ENCODE data around the gene ECM2.

The ECM2 gene

DNA sequence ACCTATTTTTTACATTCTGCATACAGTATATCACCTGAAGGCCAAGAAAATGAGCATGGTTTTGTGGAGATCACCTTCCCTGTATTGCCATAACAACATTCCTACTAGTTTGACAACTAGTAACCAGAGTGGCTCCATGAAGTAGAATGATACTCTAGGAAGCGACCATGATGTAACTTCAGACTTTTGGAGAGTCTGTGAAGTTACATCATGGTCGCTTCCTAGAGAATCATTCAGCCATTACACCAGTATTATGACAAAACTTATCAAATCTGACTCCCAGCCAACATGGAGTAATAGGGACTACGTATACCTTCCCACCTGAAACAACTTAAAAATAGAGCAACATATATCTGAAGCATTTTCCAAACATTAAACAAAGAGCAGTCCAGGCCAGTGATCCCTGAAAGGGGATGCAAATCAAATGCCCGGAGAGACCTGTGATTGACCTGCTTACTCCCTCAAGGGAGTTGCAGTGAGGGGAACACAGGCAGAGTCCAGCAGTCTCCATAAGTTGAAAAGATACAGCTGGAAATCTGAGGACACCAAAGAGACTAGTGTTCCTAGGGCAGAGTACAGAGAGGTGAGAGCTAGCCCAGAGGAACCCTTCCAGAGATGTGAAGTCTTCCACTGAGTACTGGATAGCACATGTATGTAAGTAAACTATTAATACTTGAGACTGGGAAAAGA lies 7.8 kb downstream of the ECM2 start:
- Histone ChIP-seq H3K14ac (ENCODE audit: low read length) (no peak overlapping the region), H2BK12ac (ENCODE audit: low read length) (no peak overlapping the region), H2BK15ac (ENCODE audit: low read length) (no peak overlapping the region), H4K8ac (ENCODE audit: low read depth, low read length) (no peak overlapping the region), H3K4me1 (ENCODE audit: control insufficient read depth in 2 of 2, insufficient read depth in 1 of 2, low read depth in 1 of 2, low read length in 2 of 2) (no peaks in the 10 kb centered on the region), H2BK120ac (ENCODE audit: low read depth, low read length) (no peak overlapping the region), H3K9ac (ENCODE audit: low read depth, low read length, poor library complexity) (no peak overlapping the region), H3K23ac (ENCODE audit: low read depth, low read length, poor library complexity) (no peak overlapping the region), H3K27me3 (ENCODE audit: control insufficient read depth in 3 of 3, insufficient read depth in 3 of 3, low read depth in 1 of 3, low read length in 3 of 3) (no peaks in the 10 kb centered on the region), H3K4me2 (ENCODE audit: insufficient read depth, low read length, poor library complexity, severe bottlenecking) (no peak overlapping the region), H3K36me3 (replicated peaks in 1 of 2; ENCODE audit: control insufficient read depth in 2 of 2, insufficient read depth in 2 of 2, low read length in 2 of 2) (no peaks in the 10 kb centered on the region), H3K79me1 (ENCODE audit: low read depth, low read length) (no peaks in the 10 kb centered on the region), H3K4me3 (ENCODE audit: low read length in 2 of 2) (no peak overlapping the region), H2AK5ac (ENCODE audit: low read depth, low read length) (no peak overlapping the region), H2BK5ac (ENCODE audit: low read length) (no peak overlapping the region), H3K9me3 (replicated peaks in 1 of 2; ENCODE audit: control insufficient read depth in 2 of 2, insufficient read depth in 1 of 2, low read depth in 1 of 2, low read length in 2 of 2) (no peaks in the 10 kb centered on the region), H3K27ac (replicated peaks; ENCODE audit: low read length) (no peak overlapping the region), H4K91ac (ENCODE audit: low read depth, low read length, poor library complexity) (no peak overlapping the region), H3K18ac (ENCODE audit: low read length) (no peak overlapping the region), H3K4ac (ENCODE audit: low read length) (no peak overlapping the region), H2AFZ (ENCODE audit: low read length) (no peak overlapping the region)
- no CpG with 5 or more reads among the region's 4 CpGs for WGBS, 2 donors (ENCODE audit: extremely low coverage in 2 of 2, insufficient read length in 2 of 2, insufficient replicate concordance in 1 of 2)
- DNase-seq (ENCODE audit: low spot score): no peak

DNA sequence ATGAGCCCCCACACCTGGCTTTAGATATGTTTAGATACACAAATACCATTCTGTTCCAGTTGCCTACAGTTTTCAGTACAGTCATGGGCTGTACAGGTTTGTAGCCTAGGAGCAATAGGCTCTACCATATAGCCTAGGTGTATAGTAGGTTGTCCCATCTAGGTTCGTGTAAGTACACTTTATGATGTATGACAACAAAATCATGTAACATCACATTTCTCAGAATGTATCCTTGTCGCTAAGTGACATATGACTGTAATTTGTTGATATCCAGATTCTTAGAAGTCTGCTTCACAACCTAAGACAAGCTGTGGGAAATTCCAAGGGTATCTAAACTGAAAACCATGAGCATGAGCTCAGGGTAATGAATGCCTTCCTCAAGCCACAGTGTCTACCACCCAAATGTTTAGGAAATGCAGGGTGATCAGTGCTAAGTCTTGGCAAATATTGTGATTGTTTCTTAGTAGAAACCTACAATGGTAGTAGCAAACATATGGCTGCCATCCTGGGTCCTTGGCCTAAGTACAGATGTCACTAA lies 8.4 kb downstream of the ECM2 start:
- Histone ChIP-seq H3K79me1 (ENCODE audit: low read depth, low read length) (no peaks in the 10 kb centered on the region), H3K27ac (replicated peaks; ENCODE audit: low read length) (no peak overlapping the region), H2BK15ac (ENCODE audit: low read length) (no peak overlapping the region), H2BK120ac (ENCODE audit: low read depth, low read length) (no peak overlapping the region), H4K91ac (ENCODE audit: low read depth, low read length, poor library complexity) (no peak overlapping the region), H3K27me3 (ENCODE audit: control insufficient read depth in 3 of 3, insufficient read depth in 3 of 3, low read depth in 1 of 3, low read length in 3 of 3) (no peaks in the 10 kb centered on the region), H3K9me3 (replicated peaks in 1 of 2; ENCODE audit: control insufficient read depth in 2 of 2, insufficient read depth in 1 of 2, low read depth in 1 of 2, low read length in 2 of 2) (no peaks in the 10 kb centered on the region), H3K23ac (ENCODE audit: low read depth, low read length, poor library complexity) (no peak overlapping the region), H3K4me2 (ENCODE audit: insufficient read depth, low read length, poor library complexity, severe bottlenecking) (no peak overlapping the region), H2AFZ (ENCODE audit: low read length) (no peak overlapping the region), H3K36me3 (replicated peaks in 1 of 2; ENCODE audit: control insufficient read depth in 2 of 2, insufficient read depth in 2 of 2, low read length in 2 of 2) (no peaks in the 10 kb centered on the region), H3K4ac (ENCODE audit: low read length) (no peak overlapping the region), H4K8ac (ENCODE audit: low read depth, low read length) (no peak overlapping the region), H2BK5ac (ENCODE audit: low read length) (no peak overlapping the region), H3K14ac (ENCODE audit: low read length) (no peak overlapping the region), H3K9ac (ENCODE audit: low read depth, low read length, poor library complexity) (no peak overlapping the region), H2AK5ac (ENCODE audit: low read depth, low read length) (no peak overlapping the region), H3K4me1 (ENCODE audit: control insufficient read depth in 2 of 2, insufficient read depth in 1 of 2, low read depth in 1 of 2, low read length in 2 of 2) (no peaks in the 10 kb centered on the region), H2BK12ac (ENCODE audit: low read length) (no peak overlapping the region), H3K18ac (ENCODE audit: low read length) (no peak overlapping the region), H3K4me3 (ENCODE audit: low read length in 2 of 2) (no peak overlapping the region)
- WGBS, 2 donors (ENCODE audit: extremely low coverage in 2 of 2, insufficient read length in 2 of 2, insufficient replicate concordance in 1 of 2): no CpG with 5 or more reads among the region's 2 CpGs
- DNase-seq (ENCODE audit: low spot score): no peak

DNA sequence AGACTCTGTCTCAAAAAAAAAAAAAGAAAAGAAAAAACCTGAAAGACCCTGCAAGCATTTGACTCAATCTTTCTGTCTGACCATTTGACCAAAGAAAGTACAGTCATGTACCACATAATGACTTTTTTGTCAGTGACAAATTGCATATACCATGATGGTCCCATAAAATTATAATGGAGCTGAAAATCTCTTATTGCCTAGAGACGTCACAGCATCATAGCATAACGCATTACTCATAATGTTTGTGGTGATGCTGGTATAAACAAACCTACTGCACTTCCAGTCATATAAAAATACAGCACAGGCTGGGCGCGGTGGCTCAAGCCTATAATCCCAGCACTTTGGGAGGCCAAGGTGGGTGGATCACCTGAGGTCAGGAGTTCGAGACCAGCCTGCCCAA lies 10.5 kb downstream of the ECM2 start:
- H3K9ac ChIP-seq (ENCODE audit: low read depth, low read length, poor library complexity): no peak overlapping the region
- H3K79me1 ChIP-seq (ENCODE audit: low read depth, low read length): no peaks in the 10 kb centered on the region
- no peaks in the 10 kb centered on the region for H3K9me3 ChIP-seq (replicated peaks in 1 of 2; ENCODE audit: control insufficient read depth in 2 of 2, insufficient read depth in 1 of 2, low read depth in 1 of 2, low read length in 2 of 2)
- no peak overlapping the region for H3K23ac ChIP-seq (ENCODE audit: low read depth, low read length, poor library complexity)
- no peak overlapping the region for H2AFZ ChIP-seq (ENCODE audit: low read length)
- H3K36me3 ChIP-seq (replicated peaks in 1 of 2; ENCODE audit: control insufficient read depth in 2 of 2, insufficient read depth in 2 of 2, low read length in 2 of 2): no peaks in the 10 kb centered on the region
- no peak overlapping the region for H3K14ac ChIP-seq (ENCODE audit: low read length)
- no peak overlapping the region for H2BK5ac ChIP-seq (ENCODE audit: low read length)
- H2BK12ac ChIP-seq (ENCODE audit: low read length): no peak overlapping the region
- H2BK15ac ChIP-seq (ENCODE audit: low read length): no peak overlapping the region
- WGBS, 2 donors (ENCODE audit: extremely low coverage in 2 of 2, insufficient read length in 2 of 2, insufficient replicate concordance in 1 of 2): no CpG with 5 or more reads among the region's 5 CpGs
- H4K91ac ChIP-seq (ENCODE audit: low read depth, low read length, poor library complexity): no peak overlapping the region
- no peak for DNase-seq (ENCODE audit: low spot score)
- no peaks in the 10 kb centered on the region for H3K27me3 ChIP-seq (ENCODE audit: control insufficient read depth in 3 of 3, insufficient read depth in 3 of 3, low read depth in 1 of 3, low read length in 3 of 3)
- no peak overlapping the region for H3K4ac ChIP-seq (ENCODE audit: low read length)
- H3K18ac ChIP-seq (ENCODE audit: low read length): no peak overlapping the region
- H3K27ac ChIP-seq (replicated peaks; ENCODE audit: low read length): no peak overlapping the region
- no peak overlapping the region for H3K4me3 ChIP-seq (ENCODE audit: low read length in 2 of 2)
- no peak overlapping the region for H3K4me2 ChIP-seq (ENCODE audit: insufficient read depth, low read length, poor library complexity, severe bottlenecking)
- no peaks in the 10 kb centered on the region for H3K4me1 ChIP-seq (ENCODE audit: control insufficient read depth in 2 of 2, insufficient read depth in 1 of 2, low read depth in 1 of 2, low read length in 2 of 2)
- no peak overlapping the region for H2BK120ac ChIP-seq (ENCODE audit: low read depth, low read length)
- no peak overlapping the region for H2AK5ac ChIP-seq (ENCODE audit: low read depth, low read length)
- no peak overlapping the region for H4K8ac ChIP-seq (ENCODE audit: low read depth, low read length)

DNA sequence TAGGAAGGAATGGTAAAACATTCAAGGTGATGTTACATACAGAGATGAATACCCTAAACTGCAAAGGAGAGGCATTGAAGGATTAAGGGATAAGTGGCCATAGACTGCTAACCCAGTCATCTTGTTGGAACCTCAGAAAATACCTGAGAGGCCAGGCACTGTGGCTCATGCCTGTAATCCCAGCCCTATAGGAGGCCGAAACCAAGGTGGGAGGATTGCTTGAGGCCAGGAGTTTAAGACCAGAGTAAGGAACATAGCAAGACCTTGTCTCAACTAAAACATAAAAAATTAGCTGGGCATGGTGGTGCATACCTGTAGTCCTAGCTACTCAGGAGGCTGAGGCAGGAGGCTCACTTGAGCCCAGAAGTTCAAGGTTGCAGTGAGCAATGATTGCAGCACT lies 10.9 kb downstream of the ECM2 start:
- no peaks in the 10 kb centered on the region for H3K36me3 ChIP-seq (replicated peaks in 1 of 2; ENCODE audit: control insufficient read depth in 2 of 2, insufficient read depth in 2 of 2, low read length in 2 of 2)
- no peak overlapping the region for H2BK12ac ChIP-seq (ENCODE audit: low read length)
- H3K23ac ChIP-seq (ENCODE audit: low read depth, low read length, poor library complexity): no peak overlapping the region
- H3K18ac ChIP-seq (ENCODE audit: low read length): no peak overlapping the region
- H3K4me3 ChIP-seq (ENCODE audit: low read length in 2 of 2): no peak overlapping the region
- H4K91ac ChIP-seq (ENCODE audit: low read depth, low read length, poor library complexity): no peak overlapping the region
- no peak overlapping the region for H3K9ac ChIP-seq (ENCODE audit: low read depth, low read length, poor library complexity)
- H3K14ac ChIP-seq (ENCODE audit: low read length): no peak overlapping the region
- H3K4ac ChIP-seq (ENCODE audit: low read length): no peak overlapping the region
- no peaks in the 10 kb centered on the region for H3K4me1 ChIP-seq (ENCODE audit: control insufficient read depth in 2 of 2, insufficient read depth in 1 of 2, low read depth in 1 of 2, low read length in 2 of 2)
- no peak overlapping the region for H4K8ac ChIP-seq (ENCODE audit: low read depth, low read length)
- H3K79me1 ChIP-seq (ENCODE audit: low read depth, low read length): no peaks in the 10 kb centered on the region
- WGBS, 2 donors (ENCODE audit: extremely low coverage in 2 of 2, insufficient read length in 2 of 2, insufficient replicate concordance in 1 of 2): no CpG with 5 or more reads among the region's 1 CpG
- H2AK5ac ChIP-seq (ENCODE audit: low read depth, low read length): no peak overlapping the region
- no peak overlapping the region for H2BK5ac ChIP-seq (ENCODE audit: low read length)
- H2AFZ ChIP-seq (ENCODE audit: low read length): no peak overlapping the region
- no peak overlapping the region for H2BK15ac ChIP-seq (ENCODE audit: low read length)
- H3K27me3 ChIP-seq (ENCODE audit: control insufficient read depth in 3 of 3, insufficient read depth in 3 of 3, low read depth in 1 of 3, low read length in 3 of 3): no peaks in the 10 kb centered on the region
- no peaks in the 10 kb centered on the region for H3K9me3 ChIP-seq (replicated peaks in 1 of 2; ENCODE audit: control insufficient read depth in 2 of 2, insufficient read depth in 1 of 2, low read depth in 1 of 2, low read length in 2 of 2)
- H2BK120ac ChIP-seq (ENCODE audit: low read depth, low read length): no peak overlapping the region
- H3K4me2 ChIP-seq (ENCODE audit: insufficient read depth, low read length, poor library complexity, severe bottlenecking): no peak overlapping the region
- no peak overlapping the region for H3K27ac ChIP-seq (replicated peaks; ENCODE audit: low read length)
- no peak for DNase-seq (ENCODE audit: low spot score)

All from neuronal stem cell (in vitro differentiated cells).